Hematopoietic multipotent progenitor cell treated with erythropoietin and hydrocortisone succinate and interleukin-3 and kit ligand, for 4 days (in vitro differentiated cells): ENCODE results near the gene EDRF1.
"Not testable (repeated sequence)": the region's sequence is repeated elsewhere in the genome, so short reads cannot be mapped to it uniquely, and the experiment has no call there.

ENCODE experiments used
- DNase-seq: peaks from one replicate; pipeline ENCODE4 v3.0.0-alpha.2; 2015

The EDRF1 gene

GRCh38 chr10:125707541-125708468 lies 11.7 kb upstream of the EDRF1 start:
- no peak for DNase-seq

- no peak for DNase-seq
Observed at GRCh38 chr10:125708971-125709503, 10.5 kb upstream of the EDRF1 start.

GRCh38 chr10:125709553-125710474 lies 9.7 kb upstream of the EDRF1 start:
- peak; percentile 25 for DNase-seq

GRCh38 chr10:125711110-125711750 lies 8.3 kb upstream of the EDRF1 start:
- no peak for DNase-seq

GRCh38 chr10:125714728-125715127 lies 4.8 kb upstream of the EDRF1 start:
- DNase-seq = not testable (repeated sequence)

- DNase-seq = peak; percentile 29
Observed at GRCh38 chr10:125720002-125720382, 483 bp downstream of the EDRF1 start.

GRCh38 chr10:125721035-125721434 lies 1.5 kb downstream of the EDRF1 start:
- DNase-seq = no peak

- no peak for DNase-seq
Observed at GRCh38 chr10:125722811-125723210, 3.3 kb downstream of the EDRF1 start.

- DNase-seq = no peak
Observed at GRCh38 chr10:125726914-125727313, 7.4 kb downstream of the EDRF1 start.

GRCh38 chr10:125727436-125727835 lies 7.9 kb downstream of the EDRF1 start:
- no peak for DNase-seq

- DNase-seq = no peak
Observed at GRCh38 chr10:125734148-125734547, 14.6 kb downstream of the EDRF1 start.

GRCh38 chr10:125734823-125735222 lies 15.3 kb downstream of the EDRF1 start:
- peak; percentile 17 for DNase-seq

GRCh38 chr10:125738206-125738605 lies 18.7 kb downstream of the EDRF1 start:
- no peak for DNase-seq

- DNase-seq = no peak
Observed at GRCh38 chr10:125739994-125740679, 20.6 kb downstream of the EDRF1 start.

GRCh38 chr10:125742465-125742864 lies 23.0 kb downstream of the EDRF1 start:
- peak; percentile 52 for DNase-seq

- DNase-seq = no peak
Observed at GRCh38 chr10:125744909-125745308, 25.4 kb downstream of the EDRF1 start.

GRCh38 chr10:125747417-125747816 lies 27.9 kb downstream of the EDRF1 start:
- no peak for DNase-seq

GRCh38 chr10:125756196-125756595 lies 36.7 kb downstream of the EDRF1 start:
- no peak for DNase-seq

GRCh38 chr10:125756853-125757487 lies 37.5 kb downstream of the EDRF1 start:
- DNase-seq = no peak

- DNase-seq = no peak
Observed at GRCh38 chr10:125757742-125758141, 38.2 kb downstream of the EDRF1 start.

GRCh38 chr10:125761961-125762360 lies 42.5 kb downstream of the EDRF1 start:
- DNase-seq = no peak
